Keratinocyte (primary cell): Measurements from ENCODE around the gene RYR2.

ENCODE experiments used
- CTCF ChIP-seq, 3 experiments: IDR thresholded peaks in 1 of 3; conservative IDR thresholded peaks in 1 of 3; optimal IDR thresholded peaks in 1 of 3; 2 replicates in 2 of 3; 3 replicates in 1 of 3; pipeline versions ENCODE3 to v1.5.1; 2011; ENCODE audit warnings: low read length in 3 of 3, mild to moderate bottlenecking in 3 of 3, moderate library complexity in 2 of 3, control low read depth in 1 of 3, inconsistent platforms in 1 of 3; ENCODE audit not compliant: insufficient read depth in 2 of 3; ENCODE audit errors: extremely low read depth in 1 of 3
- EZH2 ChIP-seq: IDR thresholded peaks from one replicate; pipeline ENCODE4 v1.6.1; 2012; ENCODE audit warnings: inconsistent platforms, mild to moderate bottlenecking, low read length, moderate library complexity

- TF ChIP-seq CTCF (optimal IDR thresholded peaks at IDR 0.05 in 1 of 3, IDR thresholded peaks at IDR 0.05 in 1 of 3, conservative IDR thresholded peaks at IDR 0.05 in 1 of 3; ENCODE audit: extremely low read depth in 1 of 3, insufficient read depth in 2 of 3, low read length in 3 of 3): no peak
- no peak for TF ChIP-seq EZH2
Measured at GRCh38 chr1:237795558-237795957, 753.6 kb downstream of the RYR2 start.
